NB4 (cell line): ENCODE data around the gene AFF3.

Source experiments
- DNase-seq: peaks from one replicate; pipeline ENCODE4 v3.0.0; 2010; ENCODE audit warnings: low read depth
- H3K4me3 ChIP-seq: one replicate; pipeline ENCODE4 v1.5.1; 2011; ENCODE audit warnings: mild to moderate bottlenecking, low read depth, low read length, moderate library complexity
- CTCF ChIP-seq: IDR thresholded peaks from one replicate; pipeline ENCODE4 v1.5.1; 2012; ENCODE audit warnings: low read depth, low read length
- MAX ChIP-seq: IDR thresholded peaks from 2 replicates; pipeline ENCODE4 v1.6.1; 2011; ENCODE audit warnings: low read depth, low read length
- MYC ChIP-seq: IDR thresholded peaks from 2 replicates; pipeline ENCODE4 v1.6.1; 2011; ENCODE audit warnings: low read depth, low read length
- POLR2A ChIP-seq: IDR thresholded peaks from 2 replicates; pipeline ENCODE4 v1.6.1; 2011; ENCODE audit warnings: mild to moderate bottlenecking; ENCODE audit not compliant: insufficient read length; ENCODE audit errors: extremely low read depth

The AFF3 gene

GRCh38 chr2:100043891-100044255, 98.5 kb downstream of the AFF3 start:
- H3K4me3 ChIP-seq: no peak overlapping the region
- TF ChIP-seq MAX (no peak), POLR2A (no peak), MYC (no peak), CTCF (no peak)
- DNase-seq: no peak

- TF ChIP-seq POLR2A: no peak
- TF ChIP-seq MAX: no peak
- no peak for TF ChIP-seq MYC
- TF ChIP-seq CTCF: no peak
- no peak overlapping the region for H3K4me3 ChIP-seq
- DNase-seq: no peak
These were observed 99.1 kb downstream of the AFF3 start for GRCh38 chr2:100043081-100043890.

- TF ChIP-seq CTCF (no peak), MAX (no peak), POLR2A (no peak), MYC (no peak)
- H3K4me3 ChIP-seq: no peak overlapping the region
- DNase-seq: peak; percentile 17
These were observed 99.8 kb downstream of the AFF3 start for GRCh38 chr2:100042562-100042961.

GRCh38 chr2:100041946-100042345, 100.4 kb downstream of the AFF3 start:
- DNase-seq: no peak
- TF ChIP-seq MAX: no peak
- TF ChIP-seq MYC: no peak
- no peak for TF ChIP-seq POLR2A
- no peak for TF ChIP-seq CTCF
- no peak overlapping the region for H3K4me3 ChIP-seq

GRCh38 chr2:100041385-100041784, 101.0 kb downstream of the AFF3 start:
- TF ChIP-seq POLR2A (no peak), CTCF (no peak), MAX (no peak), MYC (no peak)
- no peak overlapping the region for H3K4me3 ChIP-seq
- no peak for DNase-seq
